ENCODE data around the gene ZRANB3. TPM values are rescaled to one million over a fixed set of nuclear protein-coding genes. Genes with fewer than 3 reads are reported as not detected.

ZRANB3 gene
- total RNA-seq, 1 experiment from 2014 or later, result 16.3 TPM

GRCh38 chr2:135218426-135218825 lies 312.6 kb downstream of the ZRANB3 start:
- CTCF ChIA-PET, result no interaction called here
- POLR2A ChIA-PET, result no interaction called here
- no peak for DNase-seq (ENCODE audit: unreplicated experiment)

GRCh38 chr2:135212757-135213156 lies 318.3 kb downstream of the ZRANB3 start:
- intact Hi-C loops (cut with micrococcal nuclease), result no loop called here
- DNase-seq (ENCODE audit: unreplicated experiment), result no peak
- Mint-ChIP-seq H3K36me3 (ENCODE audit: insufficient read depth, unreplicated experiment) (no peaks in the 10 kb centered on the region), H3K27me3 (ENCODE audit: insufficient read depth, unreplicated experiment) (no peaks in the 10 kb centered on the region), H3K4me3 (ENCODE audit: unreplicated experiment) (no peak overlapping the region), H3K9me3 (ENCODE audit: unreplicated experiment) (no peaks in the 10 kb centered on the region), H3K27ac (ENCODE audit: low read depth, unreplicated experiment) (no peak overlapping the region), H3K4me1 (ENCODE audit: insufficient read depth, unreplicated experiment) (no peaks in the 10 kb centered on the region)
- ChIA-PET CTCF (interaction anchor here (0.8 kb wide), 1 partner anchor 10 kb away, joined by 4 read pairs; no protein-coding TSS in a partner anchor), POLR2A (no interaction called here)
- BruUV-seq (replicated peaks), result no TSS peak
- TF ChIP-seq CTCF (IDR thresholded peaks at IDR 0.05; ENCODE audit: unreplicated experiment), result no peak

More at GRCh38 chr2:135218426-135218825, 312.6 kb downstream of the ZRANB3 start:
- Mint-ChIP-seq H3K4me1 (ENCODE audit: insufficient read depth, unreplicated experiment) (no peaks in the 10 kb centered on the region), H3K27me3 (ENCODE audit: insufficient read depth, unreplicated experiment) (no peaks in the 10 kb centered on the region), H3K9me3 (ENCODE audit: unreplicated experiment) (no peaks in the 10 kb centered on the region), H3K27ac (ENCODE audit: low read depth, unreplicated experiment) (no peak overlapping the region), H3K4me3 (ENCODE audit: unreplicated experiment) (no peak overlapping the region), H3K36me3 (ENCODE audit: insufficient read depth, unreplicated experiment) (peaks cover 7% of the 10 kb centered on the region)
- no peak for TF ChIP-seq CTCF (IDR thresholded peaks at IDR 0.05; ENCODE audit: unreplicated experiment)
- intact Hi-C loops (cut with micrococcal nuclease), result no loop called here
- BruUV-seq (replicated peaks), result no TSS peak

- no peaks in the 10 kb centered on the region for H3K9me3 Mint-ChIP-seq (ENCODE audit: unreplicated experiment)
- no peak for TF ChIP-seq CTCF (IDR thresholded peaks at IDR 0.05; ENCODE audit: unreplicated experiment)
- no peaks in the 10 kb centered on the region for H3K4me1 Mint-ChIP-seq (ENCODE audit: insufficient read depth, unreplicated experiment)
- intact Hi-C loops (cut with micrococcal nuclease), result no loop called here
- DNase-seq (ENCODE audit: unreplicated experiment), result no peak
- ChIA-PET POLR2A (no interaction called here), CTCF (no interaction called here)
- no peaks in the 10 kb centered on the region for H3K27me3 Mint-ChIP-seq (ENCODE audit: insufficient read depth, unreplicated experiment)
- H3K27ac Mint-ChIP-seq (ENCODE audit: low read depth, unreplicated experiment), result no peak overlapping the region
- H3K4me3 Mint-ChIP-seq (ENCODE audit: unreplicated experiment), result no peak overlapping the region
- no peaks in the 10 kb centered on the region for H3K36me3 Mint-ChIP-seq (ENCODE audit: insufficient read depth, unreplicated experiment)
- no TSS peak for BruUV-seq (replicated peaks)
Observed at GRCh38 chr2:135208016-135208415, 323.0 kb downstream of the ZRANB3 start.

GRCh38 chr2:135203944-135204343 lies 327.1 kb downstream of the ZRANB3 start:
- Mint-ChIP-seq H3K27ac (ENCODE audit: low read depth, unreplicated experiment) (no peak overlapping the region), H3K36me3 (ENCODE audit: insufficient read depth, unreplicated experiment) (peaks cover 16% of the 10 kb centered on the region)

More at GRCh38 chr2:135203944-135204343, 327.1 kb downstream of the ZRANB3 start:
- Mint-ChIP-seq H3K9me3 (ENCODE audit: unreplicated experiment) (no peaks in the 10 kb centered on the region), H3K27me3 (ENCODE audit: insufficient read depth, unreplicated experiment) (no peaks in the 10 kb centered on the region), H3K4me1 (ENCODE audit: insufficient read depth, unreplicated experiment) (no peaks in the 10 kb centered on the region), H3K4me3 (ENCODE audit: unreplicated experiment) (no peak overlapping the region)
- intact Hi-C loops (cut with micrococcal nuclease), result no loop called here
- DNase-seq (ENCODE audit: unreplicated experiment), result no peak
- no TSS peak for BruUV-seq (replicated peaks)
- TF ChIP-seq CTCF (IDR thresholded peaks at IDR 0.05; ENCODE audit: unreplicated experiment), result no peak
- POLR2A ChIA-PET, result no interaction called here
- CTCF ChIA-PET, result no interaction called here

Measured in MCF 10A (cell line).